Colonic mucosa (tissue), 4 donors: ENCODE data around the gene E2F4. TPM values are rescaled to one million over a fixed set of nuclear protein-coding genes. Genes with fewer than 3 reads are reported as not detected.
A peak's percentile ranks its signal among the peaks of the same experiment; 100 is the strongest.

Experiments
- DNase-seq: peaks from one replicate; pipeline ENCODE4 v3.0.0-alpha.2; 2020
- H3K27ac ChIP-seq: fragments of 200-600 bp; one replicate; pipeline ENCODE4 v1.8.0; 2021
- H3K27me3 ChIP-seq: fragments of 200-600 bp; one replicate; pipeline ENCODE4 v1.8.0; 2021
- H3K36me3 ChIP-seq: fragments of 200-600 bp; one replicate; pipeline ENCODE4 v1.8.0; 2021
- H3K4me1 ChIP-seq: fragments of 200-600 bp; one replicate; pipeline ENCODE4 v1.8.0; 2021; ENCODE audit warnings: mild to moderate bottlenecking
- H3K4me3 ChIP-seq: fragments of 200-600 bp; one replicate; pipeline ENCODE4 v1.8.0; 2021
- H3K9ac ChIP-seq, 2 donors: one replicate each; pipeline ENCODE4 v1.7.0; 2013; ENCODE audit warnings: control low read depth in 2 of 2, low read depth in 2 of 2, low read length in 2 of 2
- H3K9me3 ChIP-seq: fragments of 200-600 bp; one replicate; pipeline ENCODE4 v1.8.0; 2021
- intact Hi-C: fragments of 100-400 bp; cut with DNase I; formaldehyde crosslinking; loops from one replicate; pipeline ENCODE4 v1.14.1; 2022
- total RNA-seq, 2 donors: library from RNA; stranded (reverse); fragmentation: NEBNext Ultra II Directional in 1 of 2; extraction: Animal tissue kit (Norgen Biotek cat#: 25700) in 1 of 2; gene quantifications; one replicate each; pipeline ENCODE4 v1.2.1, GENCODE V29; 2021
- TF ChIP-seq, protein P1 (sequence below): fragments of 200-600 bp; IDR thresholded peaks from one replicate; pipeline ENCODE4 v1.8.0; 2022; ENCODE audit warnings: antibody characterized with exemption, mild to moderate bottlenecking
- donor health status: healthy.
- donor health status: DM: no; HTN: no; CAD: no.
- donor health status: DM: no; HTN: no; CAD: no.

E2F4 gene, protein sequence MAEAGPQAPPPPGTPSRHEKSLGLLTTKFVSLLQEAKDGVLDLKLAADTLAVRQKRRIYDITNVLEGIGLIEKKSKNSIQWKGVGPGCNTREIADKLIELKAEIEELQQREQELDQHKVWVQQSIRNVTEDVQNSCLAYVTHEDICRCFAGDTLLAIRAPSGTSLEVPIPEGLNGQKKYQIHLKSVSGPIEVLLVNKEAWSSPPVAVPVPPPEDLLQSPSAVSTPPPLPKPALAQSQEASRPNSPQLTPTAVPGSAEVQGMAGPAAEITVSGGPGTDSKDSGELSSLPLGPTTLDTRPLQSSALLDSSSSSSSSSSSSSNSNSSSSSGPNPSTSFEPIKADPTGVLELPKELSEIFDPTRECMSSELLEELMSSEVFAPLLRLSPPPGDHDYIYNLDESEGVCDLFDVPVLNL
- total RNA-seq = 10 to 100 TPM; 53.3 to 89.0 TPM

GRCh38 chr16:67191995-67192681, at the start of gene E2F4:
E2F4 (plus strand) TSS chr16:67192155; CDS start chr16:67192228, 73 bp downstream.
- Histone ChIP-seq H3K27ac (peak within 1 kb of the TSS; percentile 60), H3K36me3 (peaks cover 21% of the 10 kb centered on the region), H3K27me3 (no peaks in the 10 kb centered on the region), H3K9me3 (no peaks in the 10 kb centered on the region), H3K9ac (peak within 1 kb of the TSS; percentile 98 to 99), H3K4me1 (peaks cover 18% of the 10 kb centered on the region), H3K4me3 (peak within 1 kb of the TSS; percentile 100)
- intact Hi-C loops = no loop called here
- peak; percentile 91 for DNase-seq
- TF ChIP-seq, protein P1, sequence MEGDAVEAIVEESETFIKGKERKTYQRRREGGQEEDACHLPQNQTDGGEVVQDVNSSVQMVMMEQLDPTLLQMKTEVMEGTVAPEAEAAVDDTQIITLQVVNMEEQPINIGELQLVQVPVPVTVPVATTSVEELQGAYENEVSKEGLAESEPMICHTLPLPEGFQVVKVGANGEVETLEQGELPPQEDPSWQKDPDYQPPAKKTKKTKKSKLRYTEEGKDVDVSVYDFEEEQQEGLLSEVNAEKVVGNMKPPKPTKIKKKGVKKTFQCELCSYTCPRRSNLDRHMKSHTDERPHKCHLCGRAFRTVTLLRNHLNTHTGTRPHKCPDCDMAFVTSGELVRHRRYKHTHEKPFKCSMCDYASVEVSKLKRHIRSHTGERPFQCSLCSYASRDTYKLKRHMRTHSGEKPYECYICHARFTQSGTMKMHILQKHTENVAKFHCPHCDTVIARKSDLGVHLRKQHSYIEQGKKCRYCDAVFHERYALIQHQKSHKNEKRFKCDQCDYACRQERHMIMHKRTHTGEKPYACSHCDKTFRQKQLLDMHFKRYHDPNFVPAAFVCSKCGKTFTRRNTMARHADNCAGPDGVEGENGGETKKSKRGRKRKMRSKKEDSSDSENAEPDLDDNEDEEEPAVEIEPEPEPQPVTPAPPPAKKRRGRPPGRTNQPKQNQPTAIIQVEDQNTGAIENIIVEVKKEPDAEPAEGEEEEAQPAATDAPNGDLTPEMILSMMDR = no peak

- no peaks in the 10 kb centered on the region for H3K27me3 ChIP-seq
- no peaks in the 10 kb centered on the region for H3K4me1 ChIP-seq
- H3K27ac ChIP-seq = no peak overlapping the region
- no peaks in the 10 kb centered on the region for H3K9me3 ChIP-seq
- no peak overlapping the region for H3K4me3 ChIP-seq
- peaks cover 3% of the 10 kb centered on the region for H3K36me3 ChIP-seq
- intact Hi-C loops = no loop called here
- TF ChIP-seq, protein P1 = no peak
- H3K9ac ChIP-seq = no peak overlapping the region
- no peak for DNase-seq
Observed at GRCh38 chr16:67142342-67142741, 49.6 kb upstream of the E2F4 start.

GRCh38 chr16:67144943-67145342, 47.0 kb upstream of the E2F4 start:
- Histone ChIP-seq H3K9me3 (no peaks in the 10 kb centered on the region), H3K9ac (no peak overlapping the region), H3K27ac (no peak overlapping the region), H3K27me3 (no peaks in the 10 kb centered on the region), H3K36me3 (peaks cover 3% of the 10 kb centered on the region), H3K4me3 (no peak overlapping the region), H3K4me1 (no peaks in the 10 kb centered on the region)
- intact Hi-C loops = no loop called here
- TF ChIP-seq, protein P1 = no peak
- DNase-seq = no peak

GRCh38 chr16:67145746-67146145, 46.2 kb upstream of the E2F4 start:
- TF ChIP-seq, protein P1 = no peak
- Histone ChIP-seq H3K27ac (no peak overlapping the region), H3K9me3 (no peaks in the 10 kb centered on the region), H3K4me1 (no peaks in the 10 kb centered on the region), H3K4me3 (no peak overlapping the region), H3K9ac (no peak overlapping the region), H3K27me3 (no peaks in the 10 kb centered on the region), H3K36me3 (peaks cover 3% of the 10 kb centered on the region)
- no peak for DNase-seq
- intact Hi-C loops = no loop called here

DNA sequence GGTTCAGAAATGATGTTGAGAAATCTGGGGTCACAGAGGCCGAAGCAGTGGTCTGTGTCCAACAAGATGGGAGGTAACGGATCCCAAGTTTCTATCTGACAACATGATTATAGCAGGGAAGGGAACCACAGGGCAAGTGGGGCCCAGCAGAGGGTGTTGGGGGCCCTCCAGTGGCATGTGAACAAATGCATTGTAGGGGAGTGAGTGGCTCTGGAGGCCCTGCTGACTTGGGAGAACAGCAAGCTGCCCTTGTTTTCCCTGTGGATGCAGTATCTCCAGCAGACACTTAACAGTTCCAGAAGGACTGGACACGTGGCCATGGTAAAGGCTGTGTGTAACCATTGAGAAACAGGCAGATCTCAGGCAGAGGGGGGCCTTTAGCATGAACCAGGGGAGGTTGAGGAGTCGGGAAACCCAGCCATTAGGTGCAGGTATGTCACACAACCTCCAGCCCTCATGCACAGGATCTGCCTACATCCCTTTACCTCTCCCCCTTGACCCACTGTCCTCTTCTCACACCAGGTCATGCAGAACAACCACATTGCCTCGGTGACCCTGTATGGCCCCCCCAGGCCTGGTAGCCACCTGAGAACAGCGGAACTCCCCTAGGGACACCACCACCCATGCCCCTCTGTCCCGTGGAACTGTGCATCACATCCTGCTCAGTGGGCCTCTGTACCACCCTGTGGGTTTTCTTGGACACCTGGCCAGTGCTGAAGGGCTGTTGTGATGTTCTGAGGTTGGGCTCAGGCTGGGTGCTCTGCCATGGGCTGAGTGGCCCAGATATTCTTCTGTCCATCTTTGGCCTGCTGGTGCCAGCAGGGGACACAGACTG, 45.2 kb upstream of the E2F4 start:
- TF ChIP-seq, protein P1 = no peak
- intact Hi-C loops = no loop called here
- Histone ChIP-seq H3K36me3 (peaks cover 3% of the 10 kb centered on the region), H3K27ac (no peak overlapping the region), H3K4me1 (no peaks in the 10 kb centered on the region), H3K9ac (no peak overlapping the region), H3K9me3 (no peaks in the 10 kb centered on the region), H3K4me3 (no peak overlapping the region), H3K27me3 (no peaks in the 10 kb centered on the region)
- no peak for DNase-seq
